ENCODE measurements around the gene RABAC1. TPM values are rescaled to one million over a fixed set of nuclear protein-coding genes. Genes with fewer than 3 reads are reported as not detected.

The RABAC1 gene
- total and polyA plus RNA-seq, 2 of the 13 experiments (the other 11 are each of a cell fraction or from before 2014, with no cell fraction given): 37.4 to 74.0 TPM

DNA sequence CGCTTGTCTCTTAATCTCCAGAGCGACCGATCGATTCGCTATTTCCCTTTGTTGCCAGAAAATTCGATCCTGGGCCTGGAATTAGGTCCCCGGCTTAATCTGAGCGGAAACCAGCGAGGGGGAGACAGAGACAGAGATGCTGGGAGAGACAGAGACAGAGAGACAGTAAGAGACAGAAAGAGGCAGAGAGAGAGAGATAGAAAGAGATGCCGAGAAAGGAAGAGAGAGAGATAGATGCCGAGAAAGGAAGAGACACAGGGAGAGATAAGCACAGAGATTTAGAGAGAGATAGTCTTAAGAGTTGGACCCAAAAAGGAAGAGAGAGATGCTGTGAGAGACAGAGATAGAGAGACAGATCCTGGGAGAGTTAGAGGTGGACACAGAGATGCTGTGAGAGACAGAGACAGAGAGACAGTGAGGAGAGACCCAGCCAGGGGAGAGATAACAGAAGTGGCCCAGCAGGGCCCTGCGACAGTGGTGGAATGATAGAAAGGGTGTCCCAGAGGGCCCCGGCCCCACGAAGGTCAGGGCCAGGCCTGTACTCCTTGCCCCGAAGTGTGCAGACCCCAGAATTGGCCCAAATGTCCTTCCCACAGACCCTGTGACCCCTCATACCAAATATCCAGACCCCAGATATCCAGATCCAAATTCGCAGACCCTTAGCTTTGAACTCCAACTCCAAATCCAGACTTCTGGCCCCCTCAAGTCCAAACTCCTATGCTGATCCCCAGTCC lies 32.2 kb downstream of the RABAC1 start:
- no peaks in the 10 kb centered on the region for H4K20me1 ChIP-seq (ENCODE audit: insufficient read depth, low read length)
- FAIRE-seq (no peak), ATAC-seq (no peak), DNase-seq (ENCODE audit: low spot score) (no peak)
- WGBS (ENCODE audit: low lambda C conversion rate): 63% methylated on average over 15 of the region's 16 CpGs
- ChIA-PET POLR2A (no interaction called here), CTCF (ENCODE audit: low intra/inter-chr PET ratio, low total read pairs) (no interaction called here)
- no peak overlapping the region for H3K27ac ChIP-seq (ENCODE audit: extremely low read length, insufficient read depth, low read length)
- H3K4me3 ChIP-seq (replicated peaks in 1 of 3; ENCODE audit: insufficient read depth in 1 of 3, low read depth in 2 of 3, low read length in 3 of 3): no peak overlapping the region
- H3K36me3 ChIP-seq (replicated peaks in 1 of 2; ENCODE audit: control insufficient read depth in 1 of 2, insufficient read depth in 2 of 2, low read length in 2 of 2): no peaks in the 10 kb centered on the region
- in situ Hi-C loops (cut with HindIII; ENCODE audit: extremely low pct_ligation_motif_present, low pct_unique_long_range_greater_than_20kb) (no loop called here), intact Hi-C loops (cut with micrococcal nuclease; ENCODE audit: unreplicated experiment) (no loop called here)
- TF ChIP-seq, protein P1, sequence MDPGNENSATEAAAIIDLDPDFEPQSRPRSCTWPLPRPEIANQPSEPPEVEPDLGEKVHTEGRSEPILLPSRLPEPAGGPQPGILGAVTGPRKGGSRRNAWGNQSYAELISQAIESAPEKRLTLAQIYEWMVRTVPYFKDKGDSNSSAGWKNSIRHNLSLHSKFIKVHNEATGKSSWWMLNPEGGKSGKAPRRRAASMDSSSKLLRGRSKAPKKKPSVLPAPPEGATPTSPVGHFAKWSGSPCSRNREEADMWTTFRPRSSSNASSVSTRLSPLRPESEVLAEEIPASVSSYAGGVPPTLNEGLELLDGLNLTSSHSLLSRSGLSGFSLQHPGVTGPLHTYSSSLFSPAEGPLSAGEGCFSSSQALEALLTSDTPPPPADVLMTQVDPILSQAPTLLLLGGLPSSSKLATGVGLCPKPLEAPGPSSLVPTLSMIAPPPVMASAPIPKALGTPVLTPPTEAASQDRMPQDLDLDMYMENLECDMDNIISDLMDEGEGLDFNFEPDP (CRISPR knock-in tag; conservative IDR thresholded peaks at IDR 0.05): no peak
- TF ChIP-seq ZNF121 (CRISPR knock-in tag; IDR thresholded peaks at IDR 0.05) (no peak), TRIM24 (CRISPR knock-in tag; IDR thresholded peaks at IDR 0.05) (no peak), PLRG1 (conservative IDR thresholded peaks at IDR 0.05) (no peak), GPN1 (CRISPR knock-in tag; IDR thresholded peaks at IDR 0.05; ENCODE audit: borderline replicate concordance) (no peak), ZNF253 (CRISPR knock-in tag; IDR thresholded peaks at IDR 0.05; ENCODE audit: borderline replicate concordance) (no peak)
- TF ChIP-seq, protein P2, sequence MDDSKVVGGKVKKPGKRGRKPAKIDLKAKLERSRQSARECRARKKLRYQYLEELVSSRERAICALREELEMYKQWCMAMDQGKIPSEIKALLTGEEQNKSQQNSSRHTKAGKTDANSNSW (CRISPR knock-in tag; IDR thresholded peaks at IDR 0.05; ENCODE audit: borderline replicate concordance): no peak
- no peaks in the 10 kb centered on the region for H3K79me2 ChIP-seq (ENCODE audit: insufficient read depth, low read length)
- H3K27me3 ChIP-seq (ENCODE audit: control insufficient read depth in 1 of 2, insufficient read depth in 2 of 2, low read length in 2 of 2): peaks cover 7 to 87% of the 10 kb centered on the region in 2 experiments
- no peak overlapping the region for H2AFZ ChIP-seq (ENCODE audit: low read length)
- H3K9ac ChIP-seq (ENCODE audit: insufficient read depth, low read depth, low read length): no peak overlapping the region
- peaks cover 11% of the 10 kb centered on the region for H3K4me1 ChIP-seq (ENCODE audit: insufficient read depth, low read length)
- H3K9me3 ChIP-seq (ENCODE audit: low read length): no peaks in the 10 kb centered on the region
- no peak overlapping the region for H3K4me2 ChIP-seq (ENCODE audit: low read depth, low read length)
- BruUV-seq (replicated peaks): no TSS peak

All from HepG2 (cell line).